ENCODE data around the gene CHST3.

DNA sequence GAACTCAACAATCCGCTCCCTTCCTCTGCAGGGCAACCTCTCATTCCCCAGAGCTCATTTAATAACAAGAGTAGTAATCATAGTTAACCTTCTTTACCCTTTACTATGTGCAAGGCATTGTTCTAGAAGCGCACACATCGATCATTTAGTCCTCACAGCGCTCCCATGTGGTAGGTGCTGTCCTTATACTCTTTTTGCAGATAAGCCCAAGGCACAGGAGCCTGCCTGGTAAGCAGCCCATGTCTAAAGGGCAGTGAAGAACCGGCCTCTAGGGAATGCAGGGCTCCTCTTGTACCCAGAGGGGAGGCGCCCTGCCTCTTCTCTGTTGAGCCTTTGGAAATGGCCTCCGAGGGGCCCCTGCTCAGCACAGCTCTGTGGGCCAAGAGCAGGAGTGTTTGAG, 14.3 kb downstream of the CHST3 start:
- TF ChIP-seq POLR2A (IDR thresholded peaks at IDR 0.05) (no peak), EP300 (IDR thresholded peaks at IDR 0.05) (no peak)
- TF ChIP-seq, protein P1, sequence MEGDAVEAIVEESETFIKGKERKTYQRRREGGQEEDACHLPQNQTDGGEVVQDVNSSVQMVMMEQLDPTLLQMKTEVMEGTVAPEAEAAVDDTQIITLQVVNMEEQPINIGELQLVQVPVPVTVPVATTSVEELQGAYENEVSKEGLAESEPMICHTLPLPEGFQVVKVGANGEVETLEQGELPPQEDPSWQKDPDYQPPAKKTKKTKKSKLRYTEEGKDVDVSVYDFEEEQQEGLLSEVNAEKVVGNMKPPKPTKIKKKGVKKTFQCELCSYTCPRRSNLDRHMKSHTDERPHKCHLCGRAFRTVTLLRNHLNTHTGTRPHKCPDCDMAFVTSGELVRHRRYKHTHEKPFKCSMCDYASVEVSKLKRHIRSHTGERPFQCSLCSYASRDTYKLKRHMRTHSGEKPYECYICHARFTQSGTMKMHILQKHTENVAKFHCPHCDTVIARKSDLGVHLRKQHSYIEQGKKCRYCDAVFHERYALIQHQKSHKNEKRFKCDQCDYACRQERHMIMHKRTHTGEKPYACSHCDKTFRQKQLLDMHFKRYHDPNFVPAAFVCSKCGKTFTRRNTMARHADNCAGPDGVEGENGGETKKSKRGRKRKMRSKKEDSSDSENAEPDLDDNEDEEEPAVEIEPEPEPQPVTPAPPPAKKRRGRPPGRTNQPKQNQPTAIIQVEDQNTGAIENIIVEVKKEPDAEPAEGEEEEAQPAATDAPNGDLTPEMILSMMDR (IDR thresholded peaks at IDR 0.05): peak in 1 of 7 experiments; percentile 8
